IPS-15b (cell line): Measurements from ENCODE around the gene FSCN2.

Experiments used
- H3K27me3 ChIP-seq: one replicate; pipeline ENCODE4 v1.6.1; 2013; ENCODE audit warnings: low read length; ENCODE audit not compliant: control insufficient read depth, insufficient read depth
- H3K36me3 ChIP-seq: one replicate; pipeline ENCODE4 v1.6.1; 2013; ENCODE audit warnings: low read length; ENCODE audit not compliant: control insufficient read depth, insufficient read depth
- H3K4me1 ChIP-seq: one replicate; pipeline ENCODE4 v1.6.1; 2013; ENCODE audit warnings: mild to moderate bottlenecking, low read length; ENCODE audit not compliant: control insufficient read depth, insufficient read depth
- H3K4me3 ChIP-seq: one replicate; pipeline ENCODE4 v1.5.1; 2013; ENCODE audit warnings: low read depth, low read length
- H3K9ac ChIP-seq: one replicate; pipeline ENCODE4 v1.6.1; 2013; ENCODE audit warnings: low read depth, mild to moderate bottlenecking, low read length
- H3K9me3 ChIP-seq: one replicate; pipeline ENCODE4 v1.6.1; 2013; ENCODE audit warnings: mild to moderate bottlenecking, low read length; ENCODE audit not compliant: control insufficient read depth, insufficient read depth

Gene FSCN2

DNA sequence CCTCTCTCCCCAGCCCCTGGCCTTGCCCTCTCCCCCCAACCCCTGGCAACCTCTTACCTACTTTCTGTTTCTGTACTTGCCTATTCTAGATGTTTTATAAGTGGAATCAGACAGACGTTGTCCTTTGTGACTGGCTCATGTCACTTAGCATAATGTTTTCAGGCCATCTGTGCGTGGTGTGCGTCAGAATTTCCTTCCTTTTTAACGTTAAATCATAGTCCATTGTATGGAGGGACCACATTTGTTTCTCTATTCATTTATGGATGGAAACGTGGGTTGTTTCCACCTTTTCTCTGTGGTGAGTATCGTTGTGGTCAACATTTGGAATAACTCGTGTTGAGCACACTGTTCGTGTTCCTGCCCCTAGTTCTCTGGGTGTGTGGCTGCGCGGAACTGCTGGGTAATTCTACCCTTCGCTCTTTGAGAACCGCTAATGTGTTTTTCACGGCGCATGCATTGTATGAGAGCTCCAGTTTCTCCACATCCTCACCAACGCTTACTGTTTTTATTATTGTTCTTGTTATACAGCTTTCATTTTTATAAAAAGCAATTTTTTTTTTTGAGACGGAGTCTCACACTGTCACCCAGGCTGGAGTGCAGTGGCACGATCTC is 41.9 kb upstream of the FSCN2 start:
- no peaks in the 10 kb centered on the region for H3K9me3 ChIP-seq
- peaks cover 34% of the 10 kb centered on the region for H3K27me3 ChIP-seq
- H3K4me3 ChIP-seq, result no peak overlapping the region
- H3K9ac ChIP-seq, result no peak overlapping the region
- H3K36me3 ChIP-seq, result no peaks in the 10 kb centered on the region
- peaks cover 14% of the 10 kb centered on the region for H3K4me1 ChIP-seq

DNA sequence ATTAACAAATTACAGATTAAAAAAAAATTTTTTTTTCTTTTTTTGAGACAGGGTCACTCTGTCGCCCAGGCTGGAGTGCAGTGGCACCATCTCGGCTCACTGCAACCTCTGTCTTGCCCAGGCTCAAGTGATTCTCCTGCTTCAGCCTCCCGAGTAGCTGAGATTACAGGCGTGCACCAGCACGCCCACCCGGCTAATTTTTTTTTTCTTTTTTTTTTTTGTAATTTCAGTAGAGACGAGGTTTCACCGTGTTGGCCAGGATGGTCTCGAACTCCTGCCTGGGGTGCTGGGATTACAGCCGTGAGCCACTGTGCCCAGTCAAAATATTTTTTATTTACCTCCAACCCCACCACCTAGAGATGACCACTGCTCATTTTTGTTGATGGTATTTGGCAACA is 41.1 kb upstream of the FSCN2 start:
- H3K9ac ChIP-seq, result no peak overlapping the region
- no peak overlapping the region for H3K4me3 ChIP-seq
- H3K27me3 ChIP-seq, result peaks cover 28% of the 10 kb centered on the region

DNA sequence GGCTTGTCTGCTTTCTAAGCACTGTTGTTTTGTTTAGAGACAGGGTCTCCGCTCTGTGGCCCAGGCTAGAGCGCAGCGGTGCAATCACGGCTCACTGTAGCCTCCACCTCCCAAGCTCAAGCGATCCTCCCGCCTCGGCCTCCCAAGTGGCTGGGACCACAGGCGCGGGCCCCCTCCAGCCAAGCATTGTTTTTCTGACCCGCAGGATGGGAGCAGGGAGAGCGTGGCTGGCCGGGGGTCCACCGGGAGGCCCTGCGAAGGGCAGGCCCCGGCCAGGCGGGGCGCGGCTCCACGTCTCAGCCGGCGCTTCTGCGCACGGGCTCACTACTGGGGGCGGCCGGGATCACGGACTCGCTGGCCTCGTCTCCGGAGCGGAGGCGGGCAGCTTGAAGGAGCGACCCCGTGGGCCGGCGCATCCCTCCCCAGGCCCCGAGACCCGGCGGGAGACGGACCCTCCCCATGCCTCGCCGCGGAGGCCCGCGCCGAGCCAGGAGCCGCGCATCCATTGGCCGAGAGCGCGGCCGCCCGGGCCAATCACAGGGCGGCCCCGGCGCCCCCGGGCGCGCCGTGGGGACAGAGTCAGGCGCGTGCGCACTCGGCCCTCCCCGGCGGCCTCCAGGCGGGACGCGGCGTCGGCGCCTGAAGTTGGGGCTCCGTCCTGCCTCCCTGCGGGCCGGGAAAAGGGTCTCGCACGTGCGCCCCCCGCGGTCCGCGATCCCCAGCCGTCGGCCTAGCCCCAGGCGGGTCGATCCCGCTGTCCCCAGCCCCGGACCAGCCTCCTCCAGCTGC is 40.5 kb upstream of the FSCN2 start:
- peaks cover 23% of the 10 kb centered on the region for H3K27me3 ChIP-seq
- no peaks in the 10 kb centered on the region for H3K36me3 ChIP-seq
- H3K9ac ChIP-seq, result no peak overlapping the region
- H3K9me3 ChIP-seq, result no peaks in the 10 kb centered on the region
- H3K4me3 ChIP-seq, result peak overlapping the region; percentile 8
- H3K4me1 ChIP-seq, result peaks cover 18% of the 10 kb centered on the region

More for the DNA sequence above, 41.1 kb upstream of the FSCN2 start:
- Histone ChIP-seq H3K9me3 (no peaks in the 10 kb centered on the region), H3K36me3 (no peaks in the 10 kb centered on the region), H3K4me1 (peaks cover 18% of the 10 kb centered on the region)

DNA sequence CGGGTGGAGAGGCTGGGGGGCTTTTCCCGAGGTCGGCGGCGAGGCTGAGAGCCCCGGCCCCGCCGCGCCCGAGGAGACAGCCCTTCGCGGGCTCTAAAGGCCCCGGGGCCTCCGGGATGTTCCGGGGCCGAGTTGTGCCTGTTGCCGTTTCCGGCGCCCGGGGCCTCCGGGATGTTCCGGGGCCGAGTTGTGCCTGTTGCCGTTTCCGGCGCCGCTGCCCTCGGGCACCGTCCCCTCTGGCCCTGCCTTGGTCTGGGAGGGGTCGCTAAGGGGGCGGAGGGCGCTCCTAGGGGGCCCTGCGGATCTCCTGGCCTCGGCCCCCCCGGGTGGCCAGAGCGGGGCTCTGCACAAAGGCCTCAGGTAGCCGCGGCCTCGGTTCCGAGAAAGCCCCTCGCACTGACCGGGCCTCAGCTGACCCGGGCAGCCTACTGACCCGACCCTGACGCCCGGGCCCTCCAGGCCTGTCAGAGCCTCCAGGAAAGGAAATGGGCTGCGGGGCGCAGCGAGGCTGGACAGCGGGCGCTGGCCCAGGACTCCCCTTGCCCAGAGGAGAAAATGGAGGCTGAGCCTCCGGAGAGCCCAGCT is 39.8 kb upstream of the FSCN2 start:
- Histone ChIP-seq H3K9ac (no peak overlapping the region), H3K9me3 (no peaks in the 10 kb centered on the region), H3K27me3 (peaks cover 16% of the 10 kb centered on the region), H3K4me3 (peak overlapping the region; percentile 8), H3K4me1 (peaks cover 18% of the 10 kb centered on the region), H3K36me3 (no peaks in the 10 kb centered on the region)

DNA sequence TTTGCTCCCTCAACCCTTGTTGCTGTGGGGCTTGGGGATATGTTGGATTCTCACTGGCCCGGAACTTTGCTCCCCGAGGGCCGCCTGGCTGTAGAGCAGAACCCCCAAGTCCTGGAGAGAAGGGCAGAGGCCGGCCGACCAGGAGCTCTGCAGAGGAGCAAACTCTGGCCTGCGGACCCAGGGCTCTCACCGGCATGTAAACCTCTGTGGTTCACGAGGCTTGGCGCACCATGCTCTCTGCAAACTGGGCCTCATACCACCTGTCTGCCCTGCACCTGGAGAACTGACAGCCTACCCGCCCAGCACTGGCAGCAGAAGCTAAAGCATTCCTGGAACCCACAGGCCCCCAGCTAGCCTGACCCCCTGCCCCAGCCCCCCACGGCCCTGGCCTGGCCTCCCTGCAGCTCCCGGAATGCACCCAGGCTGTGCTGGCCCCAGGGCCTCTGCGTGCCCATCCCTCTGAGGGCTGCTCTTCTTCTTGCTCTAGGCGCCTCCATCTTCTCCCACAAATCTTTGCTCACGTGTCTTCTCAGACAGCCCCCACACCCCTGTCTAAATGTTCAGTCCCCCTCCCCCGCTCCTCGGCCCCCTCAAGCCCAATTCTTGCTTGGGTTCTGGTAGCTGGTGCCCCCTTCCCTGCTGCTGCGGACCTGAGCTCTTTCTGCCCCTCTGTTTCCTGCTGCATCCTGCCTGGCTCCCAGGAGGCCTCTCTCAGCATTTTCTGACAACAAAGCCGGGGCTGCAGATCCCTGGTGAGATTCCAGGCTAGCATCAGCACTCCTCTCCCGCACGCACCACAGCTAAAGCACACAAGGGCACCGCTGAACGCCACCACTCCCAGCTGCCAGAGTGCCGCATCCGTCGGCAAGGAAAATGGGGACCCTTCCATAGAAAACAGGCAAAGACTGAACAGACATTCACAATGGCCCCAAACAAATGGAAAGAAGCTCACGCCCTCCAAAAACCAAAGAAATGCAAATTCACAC is 38.9 kb upstream of the FSCN2 start:
- no peak overlapping the region for H3K4me3 ChIP-seq

DNA sequence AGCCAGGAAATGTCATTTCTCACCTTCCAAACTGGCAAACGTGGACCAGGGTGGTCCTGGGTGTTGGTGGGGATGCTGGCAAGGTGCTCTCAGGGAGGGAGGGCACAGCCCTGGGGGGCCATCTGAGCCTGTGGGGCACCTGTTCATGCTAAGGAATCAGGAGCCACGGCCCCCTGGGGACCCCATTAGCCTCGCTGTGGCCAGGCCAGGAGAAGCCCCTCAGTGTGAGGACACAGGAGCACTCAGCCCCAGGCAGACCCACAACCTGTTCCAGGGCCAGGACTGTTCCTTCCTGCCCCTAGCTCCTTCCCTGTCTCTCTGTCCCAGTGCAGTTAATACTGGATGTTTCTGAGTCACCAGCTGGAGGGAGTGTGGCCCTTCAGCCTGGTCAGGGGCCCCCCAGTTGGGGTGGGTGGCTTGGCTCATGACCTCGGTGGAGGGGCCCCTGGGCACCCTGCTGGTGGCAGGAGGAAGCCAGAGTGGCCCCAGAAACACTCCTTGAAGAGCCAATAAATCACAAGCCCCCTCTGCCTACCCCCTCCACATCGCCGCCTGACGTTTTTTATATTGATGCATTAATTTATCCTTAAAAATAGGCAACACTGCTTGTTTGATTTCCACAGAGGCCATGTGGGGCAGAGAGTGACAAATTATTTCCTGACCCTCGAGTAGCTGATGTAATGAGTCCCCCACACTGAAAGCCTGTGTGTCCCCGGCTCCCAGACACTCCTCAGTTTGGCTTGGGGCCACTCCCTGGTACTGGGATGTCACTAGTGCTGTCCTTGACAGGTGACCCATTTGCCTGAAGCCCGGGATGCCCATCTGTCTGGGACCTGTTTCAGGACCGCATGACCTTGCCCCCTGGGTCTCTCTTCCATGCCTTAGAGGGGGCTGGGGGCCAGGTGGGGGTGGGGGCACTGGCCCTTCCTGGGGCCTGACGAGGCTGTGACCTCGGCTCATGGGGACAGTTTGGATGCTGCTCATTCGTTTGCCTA is 37.9 kb upstream of the FSCN2 start:
- Histone ChIP-seq H3K4me3 (no peak overlapping the region), H3K4me1 (peaks cover 16% of the 10 kb centered on the region), H3K27me3 (peaks cover 11% of the 10 kb centered on the region), H3K9me3 (no peaks in the 10 kb centered on the region), H3K36me3 (no peaks in the 10 kb centered on the region), H3K9ac (no peak overlapping the region)

More for the DNA sequence above, 38.9 kb upstream of the FSCN2 start:
- H3K9me3 ChIP-seq, result no peaks in the 10 kb centered on the region
- H3K27me3 ChIP-seq, result peaks cover 11% of the 10 kb centered on the region
- no peak overlapping the region for H3K9ac ChIP-seq
- peaks cover 18% of the 10 kb centered on the region for H3K4me1 ChIP-seq
- H3K36me3 ChIP-seq, result no peaks in the 10 kb centered on the region

DNA sequence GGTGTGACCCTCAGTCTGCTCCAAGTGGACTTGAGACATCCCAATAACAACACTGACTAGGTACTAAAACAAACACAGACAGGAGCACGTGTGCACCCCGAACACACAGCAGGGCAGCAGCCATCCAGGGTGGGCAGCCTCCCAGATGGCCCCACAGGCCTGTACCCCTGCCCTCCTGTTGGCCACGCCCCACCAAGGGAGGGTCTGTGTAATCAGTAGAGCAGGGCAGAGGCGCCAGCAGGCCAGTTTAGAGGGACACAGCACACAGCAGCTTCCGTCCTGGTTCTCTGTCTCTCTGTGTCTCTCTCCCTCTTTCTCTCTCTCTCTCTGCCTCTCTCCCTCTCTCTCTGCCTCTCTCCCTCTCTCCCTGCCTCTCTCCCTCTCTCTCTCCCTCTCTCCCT is 37.0 kb upstream of the FSCN2 start:
- peaks cover 16% of the 10 kb centered on the region for H3K4me1 ChIP-seq
- H3K36me3 ChIP-seq, result no peaks in the 10 kb centered on the region
- H3K27me3 ChIP-seq, result peaks cover 7% of the 10 kb centered on the region
- no peaks in the 10 kb centered on the region for H3K9me3 ChIP-seq
- H3K9ac ChIP-seq, result no peak overlapping the region
- H3K4me3 ChIP-seq, result no peak overlapping the region

DNA sequence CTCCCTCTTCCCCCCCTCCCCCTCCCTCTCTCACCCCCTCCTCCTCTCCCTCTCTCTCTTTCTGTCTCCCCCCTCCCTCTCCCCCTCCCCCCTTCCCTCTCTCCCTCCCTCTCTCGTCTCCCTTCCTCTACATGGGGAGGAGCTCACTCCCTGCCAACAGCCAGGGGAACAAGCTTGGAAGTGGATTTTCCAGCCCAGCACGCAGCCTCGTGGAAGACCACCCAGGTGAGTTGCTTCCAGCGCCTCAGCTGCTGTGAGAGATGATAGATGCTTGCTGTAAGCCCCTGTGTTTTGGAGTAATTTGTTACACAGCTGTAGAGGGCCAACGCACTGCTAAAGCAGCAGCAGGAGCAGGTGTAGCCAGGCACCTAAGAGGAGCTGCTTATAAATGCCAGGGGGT is 36.4 kb upstream of the FSCN2 start:
- no peaks in the 10 kb centered on the region for H3K36me3 ChIP-seq
- peaks cover 3% of the 10 kb centered on the region for H3K27me3 ChIP-seq
- H3K4me3 ChIP-seq, result no peak overlapping the region
- no peaks in the 10 kb centered on the region for H3K9me3 ChIP-seq
- peaks cover 16% of the 10 kb centered on the region for H3K4me1 ChIP-seq
- H3K9ac ChIP-seq, result no peak overlapping the region

DNA sequence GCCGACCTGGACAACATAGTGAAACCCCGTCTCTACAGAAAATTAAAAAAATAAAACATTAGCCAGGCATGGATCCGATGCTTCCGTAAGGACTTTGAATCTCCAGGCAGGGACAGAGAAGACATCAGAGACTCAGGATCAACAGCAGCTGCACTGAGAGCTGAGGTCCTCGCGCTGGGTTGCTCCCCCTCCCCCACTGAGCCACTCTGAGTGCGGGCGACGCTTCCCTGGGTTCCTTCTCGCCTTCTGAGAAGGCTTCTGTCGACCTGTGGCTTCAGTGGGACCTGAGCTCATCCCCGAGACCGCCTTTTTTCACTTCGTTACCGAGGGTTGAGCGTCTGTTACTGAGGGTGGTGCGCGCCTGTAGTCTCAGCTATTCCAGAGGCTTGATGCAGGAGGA is 36.0 kb upstream of the FSCN2 start:
- Histone ChIP-seq H3K9me3 (no peaks in the 10 kb centered on the region), H3K36me3 (no peaks in the 10 kb centered on the region), H3K27me3 (peaks cover 3% of the 10 kb centered on the region), H3K4me3 (no peak overlapping the region), H3K9ac (no peak overlapping the region), H3K4me1 (peaks cover 16% of the 10 kb centered on the region)

DNA sequence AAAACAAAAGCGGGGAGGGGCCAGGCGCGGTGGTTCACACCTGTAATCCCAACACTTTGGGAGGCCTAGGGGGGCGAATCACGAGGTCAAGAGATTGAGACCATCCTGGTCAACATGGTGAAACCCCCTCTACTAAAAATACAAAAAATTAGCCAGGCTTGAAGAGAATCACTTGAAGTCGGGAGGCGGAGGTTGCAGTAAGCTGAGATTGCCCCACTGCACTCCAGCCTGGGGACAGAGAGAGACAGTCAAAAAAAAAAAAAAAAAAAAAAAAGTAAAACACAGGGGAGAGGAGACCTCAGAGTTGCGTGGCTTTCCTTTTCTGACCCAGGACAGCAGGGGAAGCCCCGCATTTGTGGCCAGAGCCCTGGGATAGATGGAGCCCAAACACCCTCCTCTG is 35.5 kb upstream of the FSCN2 start:
- H3K36me3 ChIP-seq, result no peaks in the 10 kb centered on the region
- peaks cover 16% of the 10 kb centered on the region for H3K4me1 ChIP-seq
- no peak overlapping the region for H3K4me3 ChIP-seq
- H3K9me3 ChIP-seq, result no peaks in the 10 kb centered on the region
- H3K9ac ChIP-seq, result no peak overlapping the region
- H3K27me3 ChIP-seq, result no peaks in the 10 kb centered on the region
